CD4-positive, alpha-beta T cell treated with Interleukin-17A for 1 hour (primary cell): Measurements from ENCODE around the gene THRB.

Experiments
- DNase-seq: peaks from one replicate; pipeline ENCODE4 v3.0.0-alpha.2; 2020

The THRB gene

DNA sequence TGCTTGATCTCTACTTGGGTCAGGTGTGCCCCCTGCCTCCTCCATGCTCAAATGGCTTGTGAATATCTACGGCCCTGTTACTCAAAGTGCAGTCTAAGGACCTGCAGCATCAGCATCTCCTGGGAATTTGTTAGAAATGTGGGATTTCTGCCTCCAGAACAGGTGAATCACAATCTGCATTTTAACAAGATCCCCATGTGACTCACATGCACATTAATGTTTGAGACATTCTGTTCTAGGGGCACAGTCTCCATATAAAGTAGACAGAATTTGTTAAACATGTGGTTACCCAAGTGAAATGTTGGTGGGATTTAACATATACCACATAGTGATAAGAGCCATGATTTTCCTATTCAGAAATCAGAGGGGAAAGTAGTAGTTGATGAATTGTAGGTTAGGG is 293.3 kb downstream of the THRB start:
- no peak for DNase-seq

DNA sequence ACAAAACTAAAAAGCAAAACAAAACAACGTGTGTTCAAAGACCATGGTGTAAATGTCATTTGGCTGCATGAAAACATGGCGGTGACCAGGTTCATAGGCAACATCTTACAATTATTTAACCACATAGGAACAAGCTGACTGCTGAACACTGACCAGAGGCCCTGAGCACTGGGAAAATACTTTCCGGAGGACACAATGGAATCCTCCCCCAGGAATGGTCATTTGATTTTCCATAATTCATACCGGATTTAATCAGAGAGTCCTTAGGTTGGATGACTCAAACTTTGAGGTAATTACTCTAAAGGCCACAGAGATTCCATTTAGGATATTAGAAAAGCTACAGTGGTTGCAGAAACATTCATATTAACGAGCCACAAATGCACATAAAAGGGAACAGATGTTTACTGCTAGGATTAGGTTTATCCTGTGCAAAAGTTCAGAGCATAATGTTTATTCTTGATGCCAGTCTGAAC is 294.8 kb downstream of the THRB start:
- DNase-seq = no peak

DNA sequence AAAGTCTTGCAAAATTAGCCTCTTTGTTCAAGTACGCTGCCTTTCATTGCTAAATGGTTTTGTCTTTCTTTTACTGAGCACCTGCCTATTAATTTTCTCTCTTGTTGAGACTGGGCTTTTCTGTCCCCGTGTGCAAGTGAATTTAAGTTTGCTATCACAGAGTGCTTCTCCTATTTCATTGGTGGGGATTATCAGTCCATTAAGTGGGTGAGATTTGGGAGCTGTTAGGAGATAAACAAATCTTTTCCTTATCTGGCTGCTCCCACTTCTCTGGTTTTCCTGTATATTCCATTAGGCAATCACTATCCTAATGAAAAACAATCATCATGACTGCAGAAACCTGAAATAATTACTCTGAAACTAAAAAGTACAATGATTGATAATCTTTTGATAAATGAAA is 295.4 kb downstream of the THRB start:
- no peak for DNase-seq

DNA sequence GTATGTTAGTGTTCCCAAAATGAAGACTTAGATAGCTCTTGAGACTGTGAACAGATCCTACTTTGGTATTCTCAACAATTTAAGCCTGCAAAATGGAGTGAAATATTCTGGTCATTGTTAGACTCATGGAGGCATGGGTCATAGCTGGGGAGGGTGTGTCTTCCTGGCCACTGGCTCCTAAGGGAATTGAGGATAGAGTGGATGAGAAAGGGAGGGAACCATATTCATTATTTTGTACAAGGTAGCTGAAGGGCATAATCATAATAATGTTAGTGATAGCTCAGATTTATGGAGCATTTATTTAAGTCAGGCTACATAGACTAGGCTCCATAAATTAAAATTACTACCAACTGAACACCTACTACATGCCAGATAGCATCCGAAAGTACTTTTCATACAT is 295.9 kb downstream of the THRB start:
- DNase-seq = no peak

GRCh38 chr3:24197809-24198208 is 296.8 kb downstream of the THRB start:
- no peak for DNase-seq

- no peak for DNase-seq
Measured at GRCh38 chr3:24196526-24196925, 298.1 kb downstream of the THRB start.

DNA sequence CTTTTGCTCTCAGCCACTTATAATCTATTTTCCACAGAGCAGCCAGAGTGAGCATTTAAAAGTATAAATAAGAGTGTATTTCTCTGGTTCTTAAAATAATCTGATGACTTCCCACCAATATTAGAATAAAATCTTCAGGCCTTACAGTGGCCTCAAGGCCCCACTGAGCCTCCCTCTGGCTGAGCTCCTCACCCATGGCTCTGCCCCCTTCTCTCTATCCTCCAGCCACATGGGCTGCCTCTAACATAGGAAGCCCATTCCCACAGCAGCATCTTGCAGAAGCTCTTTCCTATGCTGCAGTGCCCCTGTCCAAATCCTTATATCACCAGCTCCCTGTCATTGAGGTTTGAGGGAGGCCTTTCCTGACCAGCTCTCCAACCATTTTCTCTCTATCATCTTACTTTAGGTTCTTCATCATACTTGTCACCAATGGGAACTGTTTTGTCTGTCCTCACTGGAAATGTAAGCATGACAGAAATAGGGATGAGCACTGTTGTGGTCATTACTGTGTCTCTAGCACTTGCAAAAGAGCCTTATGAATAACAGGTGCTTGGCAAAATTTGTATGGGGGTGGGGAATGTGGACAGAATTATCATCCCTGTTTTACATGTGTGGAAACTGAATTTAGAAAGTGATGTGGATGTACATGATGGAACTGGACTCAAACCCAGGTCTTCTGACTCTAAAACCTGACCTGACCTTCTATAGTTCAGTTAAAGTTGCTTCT is 299.0 kb downstream of the THRB start:
- no peak for DNase-seq

- no peak for DNase-seq
Measured at GRCh38 chr3:24192469-24193056, 302.1 kb downstream of the THRB start.

- DNase-seq = no peak
Measured at GRCh38 chr3:24191801-24192403, 302.7 kb downstream of the THRB start.

GRCh38 chr3:24190256-24190655 is 304.4 kb downstream of the THRB start:
- DNase-seq = no peak

GRCh38 chr3:24185738-24186384 is 308.8 kb downstream of the THRB start:
- DNase-seq = no peak

- DNase-seq = no peak
Measured at GRCh38 chr3:24184528-24185176, 310.0 kb downstream of the THRB start.

- no peak for DNase-seq
Measured at GRCh38 chr3:24182756-24183155, 311.9 kb downstream of the THRB start.

DNA sequence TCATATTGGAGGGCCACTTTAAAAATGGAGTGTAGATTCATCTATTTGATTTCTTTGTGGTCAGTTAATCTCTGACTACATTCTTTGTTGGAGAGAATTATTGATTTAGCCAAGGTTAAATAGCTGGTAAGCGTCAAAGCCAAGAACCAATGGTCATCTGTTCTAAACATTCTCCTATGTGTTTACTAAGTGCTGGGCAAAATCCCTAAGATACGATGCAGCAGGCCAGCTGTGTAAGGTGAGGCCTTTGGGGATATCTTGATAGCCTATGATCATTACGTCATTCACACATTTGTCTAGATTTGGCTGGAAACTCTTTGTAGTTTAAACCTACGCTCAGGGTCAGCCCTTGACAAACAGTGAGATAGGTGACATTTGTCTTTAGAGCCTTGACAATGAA is 313.4 kb downstream of the THRB start:
- no peak for DNase-seq

DNA sequence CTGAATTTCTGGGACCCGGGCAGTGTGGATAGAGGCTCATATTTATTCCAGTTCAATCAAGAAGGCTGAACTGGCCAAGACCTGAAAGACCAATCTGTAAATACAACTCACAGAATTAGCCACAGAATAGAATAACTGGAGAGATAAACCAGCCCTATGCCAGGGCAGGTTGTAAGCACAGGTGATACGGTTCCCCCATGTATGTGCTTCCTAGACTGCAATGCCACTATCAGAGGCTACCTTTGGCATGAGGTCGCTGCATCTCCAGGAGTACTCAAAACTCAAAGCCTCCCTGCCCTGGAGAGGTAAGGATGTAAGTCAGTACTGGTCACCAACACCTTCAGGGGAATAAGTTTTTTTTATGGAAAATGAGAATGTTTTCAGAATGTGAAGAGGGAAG is 314.0 kb downstream of the THRB start:
- DNase-seq = no peak

DNA sequence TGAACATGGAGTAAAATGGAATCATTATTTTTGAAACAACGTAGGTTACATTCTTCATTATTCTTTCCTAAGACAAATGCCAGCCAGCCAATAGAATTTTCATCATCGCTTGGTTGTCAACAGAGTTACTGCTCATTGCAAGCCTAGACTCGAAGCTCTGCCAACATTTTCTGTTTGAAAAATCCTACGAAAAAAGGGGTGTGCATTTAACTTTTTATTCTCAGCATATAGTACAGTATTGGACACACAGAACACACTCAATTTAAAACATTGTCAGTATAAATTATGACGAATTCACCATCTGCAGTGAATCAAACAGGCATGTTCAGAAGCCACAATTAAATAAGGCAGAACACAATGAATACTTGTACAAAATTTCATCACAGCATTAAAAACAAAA is 317.4 kb downstream of the THRB start:
- no peak for DNase-seq

DNA sequence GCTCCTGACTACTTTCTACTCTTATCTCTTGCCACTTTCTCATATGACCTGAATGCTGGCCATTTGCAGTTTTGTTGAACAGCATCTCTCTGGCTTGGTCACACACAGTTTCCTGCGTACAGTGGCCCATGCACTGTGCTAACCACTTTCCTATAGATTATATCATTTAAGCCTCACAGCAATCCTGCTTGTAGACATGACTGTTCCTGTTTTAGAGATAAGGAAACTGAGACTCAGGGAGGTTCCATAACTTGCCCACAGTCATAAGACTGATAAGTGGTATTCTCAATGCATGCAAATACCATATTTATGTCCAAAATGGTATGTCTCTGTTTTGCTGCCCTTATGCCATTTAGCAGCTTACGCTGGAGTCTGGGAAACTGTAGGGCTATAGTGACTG is 320.0 kb downstream of the THRB start:
- no peak for DNase-seq

- no peak for DNase-seq
Measured at GRCh38 chr3:24168977-24169376, 325.7 kb downstream of the THRB start.

DNA sequence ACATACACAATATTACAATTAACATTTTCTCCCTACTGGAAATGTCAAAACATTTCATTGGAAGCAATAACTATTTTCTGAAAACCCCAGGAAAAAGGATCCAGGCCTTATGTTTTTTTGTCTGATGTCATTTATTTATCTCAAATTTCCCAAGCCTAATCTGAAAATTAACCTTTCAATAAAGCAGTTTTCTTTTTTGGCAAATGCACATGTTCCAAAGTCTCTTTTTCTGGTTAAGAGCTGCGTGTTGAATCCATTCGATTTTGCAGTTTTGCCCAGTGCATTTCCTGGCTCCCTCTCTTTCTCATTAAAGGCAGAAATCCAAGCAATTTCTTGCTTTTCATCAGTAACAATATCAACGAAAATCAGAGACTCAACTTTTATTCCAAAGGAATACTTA is 327.2 kb downstream of the THRB start:
- DNase-seq = no peak

- DNase-seq = no peak
Measured at GRCh38 chr3:24166515-24166914, 328.1 kb downstream of the THRB start.

- no peak for DNase-seq
Measured at GRCh38 chr3:24165603-24165982, 329.1 kb downstream of the THRB start.

GRCh38 chr3:24164967-24165602 is 329.6 kb downstream of the THRB start:
- no peak for DNase-seq

DNA sequence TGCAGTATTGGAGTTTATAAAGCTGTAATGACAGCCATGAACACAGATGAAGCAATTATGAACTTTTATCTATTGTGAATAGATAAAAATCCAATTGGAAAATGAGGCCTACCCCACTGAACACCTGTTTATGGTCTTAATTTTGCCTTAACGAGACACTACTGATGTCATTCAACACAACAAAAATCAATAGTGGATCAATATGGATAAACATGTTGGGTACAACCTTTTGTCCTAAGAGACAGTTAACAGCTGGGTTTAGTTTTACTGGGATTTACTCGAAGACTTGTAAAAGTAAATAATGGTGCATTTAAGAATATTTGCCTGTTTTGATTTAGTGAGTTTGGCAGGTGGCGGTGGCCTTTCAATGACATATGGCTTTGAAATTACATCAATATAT is 331.7 kb downstream of the THRB start:
- no peak for DNase-seq
